ENCODE results near the gene RGS3. TPM values are rescaled to one million over a fixed set of nuclear protein-coding genes. Genes with fewer than 3 reads are reported as not detected.

RGS3 gene
- total and polyA plus RNA-seq, 2 experiments from 2014 or later, result 44.5 to 48.6 TPM

- no peak overlapping the region for H3K4me2 ChIP-seq (ENCODE audit: unreplicated experiment)
- in situ Hi-C loops (cut with MboI), result no loop called here
- 51% methylated on average over 3 of the region's 3 CpGs for WGBS, 2 experiments (ENCODE audit: low coverage in 1 of 2, low lambda C conversion rate in 2 of 2, missing lambda C conversion rate in 2 of 2)
- no peak overlapping the region for H3K4me3 ChIP-seq
- H2AFZ ChIP-seq, result no peak overlapping the region
- no peak overlapping the region; the same call in 1 of the 2 replicates for H3K9ac ChIP-seq
- peak; percentile 66 for DNase-seq
- no peaks in the 10 kb centered on the region for H4K20me1 ChIP-seq (ENCODE audit: insufficient read depth)
- no peaks in the 10 kb centered on the region for H3K9me3 ChIP-seq (ENCODE audit: low read depth)
- no peaks in the 10 kb centered on the region for H3K9me2 ChIP-seq (ENCODE audit: insufficient read depth)
- H3K4me1 ChIP-seq (ENCODE audit: insufficient read depth), result peaks cover 27% of the 10 kb centered on the region
- no peak for TF ChIP-seq EZH2 (IDR thresholded peaks at IDR 0.05; ENCODE audit: insufficient read depth, poor library complexity, severe bottlenecking)
- no peak for TF ChIP-seq EZH2phosphoT487 (IDR thresholded peaks at IDR 0.05; ENCODE audit: insufficient read depth, low read depth)
- H3K79me2 ChIP-seq (ENCODE audit: insufficient read depth), result no peaks in the 10 kb centered on the region
- no peaks in the 10 kb centered on the region for H3K27me3 ChIP-seq (replicated peaks; ENCODE audit: insufficient read depth)
- H3K27ac ChIP-seq, result peak overlapping the region; percentile 85
- H3F3A ChIP-seq (ENCODE audit: insufficient read depth), result peaks cover 34% of the 10 kb centered on the region
- no peaks in the 10 kb centered on the region for H3K36me3 ChIP-seq (ENCODE audit: low read depth)
These were observed 93.5 kb downstream of the RGS3 start for GRCh38 chr9:113556877-113557593.

- H3K4me3 ChIP-seq, result no peak overlapping the region
- H3K36me3 ChIP-seq (ENCODE audit: low read depth), result no peaks in the 10 kb centered on the region
- peaks cover 27% of the 10 kb centered on the region for H3K4me1 ChIP-seq (ENCODE audit: insufficient read depth)
- 24 to 26% methylated on average over 7 of the region's 7 CpGs for WGBS, 2 experiments (ENCODE audit: low coverage in 1 of 2, low lambda C conversion rate in 2 of 2, missing lambda C conversion rate in 2 of 2)
- H2AFZ ChIP-seq, result no peak overlapping the region
- TF ChIP-seq EZH2phosphoT487 (IDR thresholded peaks at IDR 0.05; ENCODE audit: insufficient read depth, low read depth) (no peak), EZH2 (IDR thresholded peaks at IDR 0.05; ENCODE audit: insufficient read depth, poor library complexity, severe bottlenecking) (no peak)
- peak overlapping the region; percentile 40 for H3K4me2 ChIP-seq (ENCODE audit: unreplicated experiment)
- in situ Hi-C loops (cut with MboI), result no loop called here
- H3K9ac ChIP-seq, result no peak overlapping the region
- H4K20me1 ChIP-seq (ENCODE audit: insufficient read depth), result no peaks in the 10 kb centered on the region
- no peak overlapping the region for H3K27ac ChIP-seq
- H3K27me3 ChIP-seq (replicated peaks; ENCODE audit: insufficient read depth), result no peaks in the 10 kb centered on the region
- no peaks in the 10 kb centered on the region for H3K9me2 ChIP-seq (ENCODE audit: insufficient read depth)
- H3K79me2 ChIP-seq (ENCODE audit: insufficient read depth), result no peaks in the 10 kb centered on the region
- peaks cover 34% of the 10 kb centered on the region for H3F3A ChIP-seq (ENCODE audit: insufficient read depth)
- H3K9me3 ChIP-seq (ENCODE audit: low read depth), result no peaks in the 10 kb centered on the region
- DNase-seq, result peak; percentile 78
These were observed 95.3 kb downstream of the RGS3 start for GRCh38 chr9:113558632-113559502.

GRCh38 chr9:113559834-113560800 lies 96.6 kb downstream of the RGS3 start:
- WGBS, 2 experiments (ENCODE audit: low coverage in 1 of 2, low lambda C conversion rate in 2 of 2, missing lambda C conversion rate in 2 of 2), result 90% methylated on average over 12 of the region's 12 CpGs
- no peak overlapping the region for H3K4me3 ChIP-seq
- H3K27me3 ChIP-seq (replicated peaks; ENCODE audit: insufficient read depth), result no peaks in the 10 kb centered on the region
- in situ Hi-C loops (cut with MboI), result no loop called here
- no peaks in the 10 kb centered on the region for H3K36me3 ChIP-seq (ENCODE audit: low read depth)
- no peak overlapping the region for H3K4me2 ChIP-seq (ENCODE audit: unreplicated experiment)
- H3K79me2 ChIP-seq (ENCODE audit: insufficient read depth), result no peaks in the 10 kb centered on the region
- H4K20me1 ChIP-seq (ENCODE audit: insufficient read depth), result no peaks in the 10 kb centered on the region
- H2AFZ ChIP-seq, result no peak overlapping the region
- no peak overlapping the region for H3K9ac ChIP-seq
- peaks cover 34% of the 10 kb centered on the region for H3K4me1 ChIP-seq (ENCODE audit: insufficient read depth)
- H3K9me3 ChIP-seq (ENCODE audit: low read depth), result no peaks in the 10 kb centered on the region
- TF ChIP-seq EZH2 (IDR thresholded peaks at IDR 0.05; ENCODE audit: insufficient read depth, poor library complexity, severe bottlenecking), result no peak
- TF ChIP-seq EZH2phosphoT487 (IDR thresholded peaks at IDR 0.05; ENCODE audit: insufficient read depth, low read depth), result no peak
- peaks cover 37% of the 10 kb centered on the region for H3F3A ChIP-seq (ENCODE audit: insufficient read depth)
- no peak for DNase-seq
- H3K27ac ChIP-seq, result no peak overlapping the region
- no peaks in the 10 kb centered on the region for H3K9me2 ChIP-seq (ENCODE audit: insufficient read depth)

Data from GM23248 (cell line).